Esophagus muscularis mucosa (tissue), 4 donors: ENCODE measurements around the gene SPEF2. TPM values are rescaled to one million over a fixed set of nuclear protein-coding genes. Genes with fewer than 3 reads are reported as not detected.

Source experiments
- DNase-seq: peaks from one replicate; pipeline ENCODE4 v3.0.0-alpha.2; 2017; ENCODE audit errors: extremely low spot score
- H3K27ac ChIP-seq, 4 donors: fragments of 200-600 bp; sonication (generic); replicated peaks in 1 of 4; 1 replicate in 3 of 4; 2 replicates in 1 of 4; pipeline ENCODE4 v1.5.1; 2016 to 2019; ENCODE audit warnings: mild to moderate bottlenecking in 1 of 4
- H3K27me3 ChIP-seq, 4 donors: fragments of 200-600 bp; sonication (generic); one replicate each; pipeline versions ENCODE4 v1.5.1 to v1.6.0; 2016 to 2019
- H3K36me3 ChIP-seq, 4 donors: fragments of 200-600 bp; sonication (generic); one replicate each; pipeline ENCODE4 v1.5.1; 2016 to 2019
- H3K4me1 ChIP-seq, 4 donors: fragments of 200-600 bp; sonication (generic); one replicate each; pipeline ENCODE4 v1.5.1; 2016 to 2019
- H3K4me3 ChIP-seq, 4 donors: fragments of 200-600 bp; sonication (generic); 1 replicate in 2 of 4; 2 replicates in 2 of 4; pipeline ENCODE4 v1.5.1; 2016 to 2019; ENCODE audit warnings: mild to moderate bottlenecking in 4 of 4, moderate library complexity in 1 of 4
- H3K9me3 ChIP-seq, 4 donors: fragments of 200-600 bp; sonication (generic); 1 replicate in 3 of 4; 2 replicates in 1 of 4; pipeline ENCODE4 v1.5.1; 2016 to 2019
- EP300 ChIP-seq: sonication (generic); formaldehyde crosslinking; IDR thresholded peaks from one replicate; pipeline ENCODE4 v1.6.1; 2017; ENCODE audit warnings: antibody characterized with exemption
- POLR2A ChIP-seq: fragments of 450-650 bp; IDR thresholded peaks from one replicate; pipeline ENCODE4 v1.6.1; 2017; ENCODE audit warnings: antibody characterized with exemption, moderate library complexity, mild to moderate bottlenecking, low read depth
- POLR2AphosphoS5 ChIP-seq, 2 donors: sonication (generic); formaldehyde crosslinking; IDR thresholded peaks; one replicate each; pipeline ENCODE4 v1.6.1; 2017; ENCODE audit warnings: antibody characterized with exemption in 2 of 2
- WGBS: methylation state at CpG from one replicate; pipeline ENCODE4 v1.1.5; 2018; 5-methylcytosine and 5-hydroxymethylcytosine counted together
- intact Hi-C: fragments of 100-400 bp; cut with DNase I; formaldehyde crosslinking; loops from one replicate; pipeline ENCODE4 v1.15.1; 2023
- total RNA-seq, 4 donors: library from RNA; depleted of rRNA; stranded (reverse); fragments of >200 nt; gene quantifications; one replicate each; pipeline versions ENCODE4 v1.1.0 to v1.2.1, GENCODE V29; 2016
- TF ChIP-seq, protein P1 (sequence below), 3 experiments: fragments of 200-600 bp in 2 of 3; fragments of 450-650 bp in 1 of 3; sonication (generic) in 2 of 3; IDR thresholded peaks; one replicate each; pipeline ENCODE4 v1.5.1; 2017 to 2019; ENCODE audit warnings: antibody characterized with exemption in 3 of 3, mild to moderate bottlenecking in 2 of 3, moderate library complexity in 1 of 3

The SPEF2 gene
- total RNA-seq, 4 donors from 2014 or later: 2.8 to 4.6 (median 3.1) TPM

- TF ChIP-seq POLR2A: no peak
- TF ChIP-seq POLR2AphosphoS5 (IDR thresholded peaks at IDR 0.05): no peak
- TF ChIP-seq EP300: no peak
- TF ChIP-seq, protein P1, sequence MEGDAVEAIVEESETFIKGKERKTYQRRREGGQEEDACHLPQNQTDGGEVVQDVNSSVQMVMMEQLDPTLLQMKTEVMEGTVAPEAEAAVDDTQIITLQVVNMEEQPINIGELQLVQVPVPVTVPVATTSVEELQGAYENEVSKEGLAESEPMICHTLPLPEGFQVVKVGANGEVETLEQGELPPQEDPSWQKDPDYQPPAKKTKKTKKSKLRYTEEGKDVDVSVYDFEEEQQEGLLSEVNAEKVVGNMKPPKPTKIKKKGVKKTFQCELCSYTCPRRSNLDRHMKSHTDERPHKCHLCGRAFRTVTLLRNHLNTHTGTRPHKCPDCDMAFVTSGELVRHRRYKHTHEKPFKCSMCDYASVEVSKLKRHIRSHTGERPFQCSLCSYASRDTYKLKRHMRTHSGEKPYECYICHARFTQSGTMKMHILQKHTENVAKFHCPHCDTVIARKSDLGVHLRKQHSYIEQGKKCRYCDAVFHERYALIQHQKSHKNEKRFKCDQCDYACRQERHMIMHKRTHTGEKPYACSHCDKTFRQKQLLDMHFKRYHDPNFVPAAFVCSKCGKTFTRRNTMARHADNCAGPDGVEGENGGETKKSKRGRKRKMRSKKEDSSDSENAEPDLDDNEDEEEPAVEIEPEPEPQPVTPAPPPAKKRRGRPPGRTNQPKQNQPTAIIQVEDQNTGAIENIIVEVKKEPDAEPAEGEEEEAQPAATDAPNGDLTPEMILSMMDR (IDR thresholded peaks at IDR 0.05): no peak
- 68% methylated on average over 6 of the region's 6 CpGs for whole genome bisulfite sequencing
- Histone ChIP-seq H3K27ac (no peak overlapping the region), H3K9me3 (no peaks in the 10 kb centered on the region), H3K4me1 (no peaks in the 10 kb centered on the region), H3K4me3 (no peak overlapping the region), H3K27me3 (no peaks in the 10 kb centered on the region), H3K36me3 (no peaks in the 10 kb centered on the region)
- intact Hi-C loops: no loop called here
- DNase-seq: no peak
These were observed 153.6 kb downstream of the SPEF2 start for GRCh38 chr5:35771300-35771699.

GRCh38 chr5:35771839-35772238 lies 154.2 kb downstream of the SPEF2 start:
- no peak for DNase-seq
- H3K36me3 ChIP-seq: no peaks in the 10 kb centered on the region
- H3K4me1 ChIP-seq: no peaks in the 10 kb centered on the region
- no peak overlapping the region for H3K4me3 ChIP-seq
- no peak for TF ChIP-seq EP300
- no peak for TF ChIP-seq POLR2A
- TF ChIP-seq POLR2AphosphoS5 (IDR thresholded peaks at IDR 0.05): no peak
- TF ChIP-seq, protein P1 (IDR thresholded peaks at IDR 0.05): no peak
- intact Hi-C loops: no loop called here
- no peaks in the 10 kb centered on the region for H3K27me3 ChIP-seq
- H3K9me3 ChIP-seq: no peaks in the 10 kb centered on the region
- 54% methylated on average over 2 of the region's 2 CpGs for WGBS
- no peak overlapping the region for H3K27ac ChIP-seq

DNA sequence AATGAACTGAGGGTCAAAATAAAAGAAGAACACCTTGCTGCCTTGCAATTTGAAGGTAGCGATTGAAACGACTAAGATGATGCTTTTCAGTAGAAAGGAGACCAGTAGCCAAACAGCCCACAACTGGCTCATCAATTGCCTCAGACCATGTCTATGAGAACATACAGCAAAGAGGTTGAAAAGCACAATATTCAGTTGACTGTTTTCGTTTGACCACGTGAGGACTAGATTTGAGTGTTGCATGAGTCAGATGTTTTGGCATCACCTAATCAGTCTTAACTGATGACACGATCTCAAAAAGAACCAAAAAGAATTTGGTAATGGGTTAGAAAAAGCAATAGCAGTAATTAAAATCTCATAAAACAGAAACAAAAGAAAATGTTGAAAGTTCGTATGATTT lies 156.3 kb downstream of the SPEF2 start:
- WGBS: 82% methylated on average over 6 of the region's 6 CpGs
- no peaks in the 10 kb centered on the region for H3K9me3 ChIP-seq
- H3K4me3 ChIP-seq: no peak overlapping the region
- H3K27me3 ChIP-seq: no peaks in the 10 kb centered on the region
- DNase-seq: no peak
- no peaks in the 10 kb centered on the region for H3K4me1 ChIP-seq
- no peaks in the 10 kb centered on the region for H3K36me3 ChIP-seq
- TF ChIP-seq POLR2AphosphoS5 (IDR thresholded peaks at IDR 0.05) (no peak), POLR2A (no peak), EP300 (no peak)
- TF ChIP-seq, protein P1 (IDR thresholded peaks at IDR 0.05): no peak
- intact Hi-C loops: no loop called here
- H3K27ac ChIP-seq: no peak overlapping the region

DNA sequence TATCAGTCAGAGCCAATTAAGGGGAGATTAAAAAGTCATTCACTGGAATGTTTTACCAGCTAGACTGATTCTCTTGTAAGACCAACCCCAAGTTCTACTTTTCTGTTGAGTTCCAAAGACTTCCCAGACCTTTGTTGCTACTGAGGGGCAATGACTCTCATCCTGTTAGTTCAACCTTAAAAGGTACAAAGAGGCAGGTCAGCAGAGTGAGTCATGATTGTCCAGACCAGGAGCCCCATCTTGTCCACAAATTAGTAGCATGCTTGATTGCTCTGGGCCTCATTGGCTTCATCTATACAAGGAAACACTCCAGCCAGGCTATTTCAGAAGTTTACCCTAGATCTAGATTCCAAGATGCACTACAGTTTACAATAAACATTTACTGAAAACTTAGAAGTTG lies 159.1 kb downstream of the SPEF2 start:
- peaks cover 0 to 8% (median 0%) of the 10 kb centered on the region in 4 donors for H3K4me1 ChIP-seq
- no peaks in the 10 kb centered on the region for H3K27me3 ChIP-seq
- intact Hi-C loops: no loop called here
- TF ChIP-seq POLR2A: no peak
- TF ChIP-seq, protein P1 (IDR thresholded peaks at IDR 0.05): no peak
- TF ChIP-seq POLR2AphosphoS5 (IDR thresholded peaks at IDR 0.05): no peak
- no peak for TF ChIP-seq EP300
- DNase-seq: no peak
- H3K36me3 ChIP-seq: no peaks in the 10 kb centered on the region
- H3K27ac ChIP-seq: no peak overlapping the region
- H3K9me3 ChIP-seq: no peaks in the 10 kb centered on the region
- no peak overlapping the region for H3K4me3 ChIP-seq
